ENCODE data around the gene CFAP410.
"Not testable (repeated sequence)": the region's sequence is repeated elsewhere in the genome, so short reads cannot be mapped to it uniquely, and the experiment has no call there.

Gene CFAP410

GRCh38 chr21:44364151-44365053, 25.2 kb upstream of the CFAP410 start:
- TF ChIP-seq, protein P1, sequence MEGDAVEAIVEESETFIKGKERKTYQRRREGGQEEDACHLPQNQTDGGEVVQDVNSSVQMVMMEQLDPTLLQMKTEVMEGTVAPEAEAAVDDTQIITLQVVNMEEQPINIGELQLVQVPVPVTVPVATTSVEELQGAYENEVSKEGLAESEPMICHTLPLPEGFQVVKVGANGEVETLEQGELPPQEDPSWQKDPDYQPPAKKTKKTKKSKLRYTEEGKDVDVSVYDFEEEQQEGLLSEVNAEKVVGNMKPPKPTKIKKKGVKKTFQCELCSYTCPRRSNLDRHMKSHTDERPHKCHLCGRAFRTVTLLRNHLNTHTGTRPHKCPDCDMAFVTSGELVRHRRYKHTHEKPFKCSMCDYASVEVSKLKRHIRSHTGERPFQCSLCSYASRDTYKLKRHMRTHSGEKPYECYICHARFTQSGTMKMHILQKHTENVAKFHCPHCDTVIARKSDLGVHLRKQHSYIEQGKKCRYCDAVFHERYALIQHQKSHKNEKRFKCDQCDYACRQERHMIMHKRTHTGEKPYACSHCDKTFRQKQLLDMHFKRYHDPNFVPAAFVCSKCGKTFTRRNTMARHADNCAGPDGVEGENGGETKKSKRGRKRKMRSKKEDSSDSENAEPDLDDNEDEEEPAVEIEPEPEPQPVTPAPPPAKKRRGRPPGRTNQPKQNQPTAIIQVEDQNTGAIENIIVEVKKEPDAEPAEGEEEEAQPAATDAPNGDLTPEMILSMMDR (IDR thresholded peaks at IDR 0.05; ENCODE audit: insufficient read depth, low read depth, low read length, missing control alignments): no peak
- no peak for DNase-seq (ENCODE audit: low read depth)
- no peak overlapping the region for H3K4me3 ChIP-seq (ENCODE audit: low read depth, low read length)

GRCh38 chr21:44363278-44363677, 24.1 kb upstream of the CFAP410 start:
- no peak for DNase-seq (ENCODE audit: low read depth)
- TF ChIP-seq, protein P1 (IDR thresholded peaks at IDR 0.05; ENCODE audit: insufficient read depth, low read depth, low read length, missing control alignments): no peak
- no peak overlapping the region for H3K4me3 ChIP-seq (ENCODE audit: low read depth, low read length)

- not testable (repeated sequence) for H3K4me3 ChIP-seq (ENCODE audit: low read depth, low read length); DNase-seq (ENCODE audit: low read depth)
These were observed 22.7 kb upstream of the CFAP410 start for GRCh38 chr21:44361903-44362302.

GRCh38 chr21:44360159-44360558, 21.0 kb upstream of the CFAP410 start:
- no peak overlapping the region for H3K4me3 ChIP-seq (ENCODE audit: low read depth, low read length)
- TF ChIP-seq, protein P1 (IDR thresholded peaks at IDR 0.05; ENCODE audit: insufficient read depth, low read depth, low read length, missing control alignments): no peak
- no peak for DNase-seq (ENCODE audit: low read depth)

DNA sequence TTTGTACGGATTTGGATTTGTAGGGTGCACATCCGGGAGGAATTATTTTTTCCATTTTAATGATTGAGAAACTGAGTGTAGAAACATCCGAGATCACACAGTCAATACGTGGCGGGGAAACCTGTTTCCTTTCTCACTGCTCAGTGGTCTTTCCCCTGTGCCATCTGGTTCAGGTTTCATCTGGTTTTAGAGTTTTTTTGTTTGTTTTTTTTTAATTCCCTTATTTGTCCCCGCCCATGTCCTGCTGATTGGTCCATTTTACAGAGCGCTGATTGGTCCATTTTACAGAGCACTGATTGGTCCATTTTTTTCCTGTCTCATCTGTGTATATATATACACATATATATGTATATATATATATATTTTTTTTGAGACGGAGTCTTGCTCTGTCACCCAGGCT, 20.2 kb upstream of the CFAP410 start:
- no peak for DNase-seq (ENCODE audit: low read depth)
- H3K4me3 ChIP-seq (ENCODE audit: low read depth, low read length): no peak overlapping the region
- TF ChIP-seq, protein P1 (IDR thresholded peaks at IDR 0.05; ENCODE audit: insufficient read depth, low read depth, low read length, missing control alignments): no peak

- TF ChIP-seq, protein P1 (IDR thresholded peaks at IDR 0.05; ENCODE audit: insufficient read depth, low read depth, low read length, missing control alignments): no peak
- DNase-seq (ENCODE audit: low read depth): no peak
- H3K4me3 ChIP-seq (ENCODE audit: low read depth, low read length): no peak overlapping the region
These were observed 18.1 kb upstream of the CFAP410 start for GRCh38 chr21:44357064-44357837.

GRCh38 chr21:44356636-44357035, 17.4 kb upstream of the CFAP410 start:
- no peak overlapping the region for H3K4me3 ChIP-seq (ENCODE audit: low read depth, low read length)
- TF ChIP-seq, protein P1 (IDR thresholded peaks at IDR 0.05; ENCODE audit: insufficient read depth, low read depth, low read length, missing control alignments): no peak
- DNase-seq (ENCODE audit: low read depth): no peak

Data from GM12865 (cell line).